WTC11 (cell line): ENCODE measurements around the gene PDIA6. TPM values are rescaled to one million over a fixed set of nuclear protein-coding genes. Genes with fewer than 3 reads are reported as not detected.

Source experiments
- ATAC-seq: fragments of 200-7000 bp; cut with Tn5 transposase; 2 replicates; pipeline ENCODE4 v1.10.0; 2021; ENCODE audit warnings: mild to moderate bottlenecking, moderate library complexity
- CTCF ChIA-PET: fragments of 300-600 bp; sonication (Branson Sonifier 250); formaldehyde crosslinking; loops from one replicate; lab custom pipeline; 2021; ENCODE audit warnings: antibody characterized with exemption; lab: Charles Lee
- POLR2A ChIA-PET: fragments of 350-600 bp; sonication (Branson Sonifier 250); formaldehyde crosslinking; loops from one replicate; lab custom pipeline; 2021; ENCODE audit warnings: antibody characterized with exemption; lab: Charles Lee
- DNase-seq: peaks from one replicate; pipeline ENCODE4 v3.0.0; 2021; ENCODE audit warnings: low spot score
- H3K27ac Mint-ChIP-seq: 2 replicates; pipeline ENCODE4 v1.8.0; 2021; ENCODE audit warnings: mixed read lengths
- H3K27me3 Mint-ChIP-seq: 2 replicates; pipeline ENCODE4 v1.8.0; 2021; ENCODE audit warnings: low read depth, mild to moderate bottlenecking, moderate library complexity, mixed read lengths
- H3K36me3 Mint-ChIP-seq: 2 replicates; pipeline ENCODE4 v1.8.0; 2021; ENCODE audit warnings: mixed read lengths
- H3K4me1 Mint-ChIP-seq: 2 replicates; pipeline ENCODE4 v1.8.0; 2022; ENCODE audit warnings: mixed read lengths
- H3K4me3 Mint-ChIP-seq: 2 replicates; pipeline ENCODE4 v1.8.0; 2021; ENCODE audit warnings: mild to moderate bottlenecking, moderate library complexity, mixed read lengths
- H3K9me3 Mint-ChIP-seq: 2 replicates; pipeline ENCODE4 v1.8.0; 2021; ENCODE audit warnings: mixed read lengths
- ATF3 ChIP-seq: sonication (generic); formaldehyde crosslinking; conservative IDR thresholded peaks from 2 replicates; pipeline ENCODE4 v1.8.1; 2022; ENCODE audit warnings: mild to moderate bottlenecking, missing genetic modification reagents
- CBFB ChIP-seq: sonication (generic); formaldehyde crosslinking; IDR thresholded peaks from 2 replicates; pipeline ENCODE4 v1.8.1; 2022; ENCODE audit warnings: mild to moderate bottlenecking, low read depth, missing genetic modification reagents
- CDX4 ChIP-seq: fragments of 250-450 bp; sonication (Bioruptor Pico); IDR thresholded peaks from 2 replicates; pipeline ENCODE4 v1.9.0; 2021; ENCODE audit warnings: moderate library complexity, mild to moderate bottlenecking, inconsistent platforms, borderline replicate concordance
- CREB1 ChIP-seq: sonication (generic); formaldehyde crosslinking; IDR thresholded peaks from 2 replicates; pipeline ENCODE4 v1.8.0; 2023; ENCODE audit warnings: mild to moderate bottlenecking, missing genetic modification reagents
- EMX1 ChIP-seq: fragments of 250-450 bp; sonication (Bioruptor Pico); IDR thresholded peaks from 2 replicates; pipeline ENCODE4 v1.8.0; 2021; ENCODE audit warnings: mild to moderate bottlenecking
- ERG ChIP-seq: fragments of 250-450 bp; sonication (Bioruptor Pico); IDR thresholded peaks from 2 replicates; pipeline ENCODE4 v1.8.0; 2021; ENCODE audit warnings: mild to moderate bottlenecking
- ESRRA ChIP-seq: sonication (generic); formaldehyde crosslinking; IDR thresholded peaks from 2 replicates; pipeline ENCODE4 v1.8.1; 2022; ENCODE audit warnings: mild to moderate bottlenecking, missing genetic modification reagents, borderline replicate concordance
- FOXJ3 ChIP-seq: sonication (generic); formaldehyde crosslinking; IDR thresholded peaks from 2 replicates; pipeline ENCODE4 v1.9.0; 2021; ENCODE audit warnings: missing genetic modification reagents, mild to moderate bottlenecking, borderline replicate concordance
- FOXP1 ChIP-seq: sonication (generic); formaldehyde crosslinking; IDR thresholded peaks from 2 replicates; pipeline ENCODE4 v1.8.0; 2022; ENCODE audit warnings: missing genetic modification reagents, mild to moderate bottlenecking, moderate library complexity, borderline replicate concordance
- HMGA2 ChIP-seq: fragments of 250-450 bp; sonication (Bioruptor Pico); IDR thresholded peaks from 2 replicates; pipeline ENCODE4 v1.4.0; 2021; ENCODE audit warnings: mild to moderate bottlenecking, moderate library complexity
- KAT7 ChIP-seq: sonication (generic); formaldehyde crosslinking; IDR thresholded peaks from 2 replicates; pipeline ENCODE4 v1.8.1; 2023; ENCODE audit warnings: missing genetic modification reagents, mild to moderate bottlenecking, borderline replicate concordance
- NFYB ChIP-seq: sonication (generic); formaldehyde crosslinking; conservative IDR thresholded peaks from 2 replicates; pipeline ENCODE4 v1.8.0; 2022; ENCODE audit warnings: low read depth, missing genetic modification reagents
- SOX15 ChIP-seq: fragments of 250-450 bp; sonication (Bioruptor Pico); IDR thresholded peaks from 2 replicates; pipeline ENCODE4 v1.9.0; 2021; ENCODE audit warnings: mild to moderate bottlenecking
- ZBTB21 ChIP-seq: sonication (generic); formaldehyde crosslinking; IDR thresholded peaks from 2 replicates; pipeline ENCODE4 v1.8.1; 2023; ENCODE audit warnings: mild to moderate bottlenecking, missing genetic modification reagents, borderline replicate concordance
- ZNF219 ChIP-seq: sonication (generic); formaldehyde crosslinking; IDR thresholded peaks from 2 replicates; pipeline ENCODE4 v1.8.0; 2023; ENCODE audit warnings: missing genetic modification reagents, mild to moderate bottlenecking, borderline replicate concordance
- ZNF416 ChIP-seq: fragments of 250-450 bp; sonication (Bioruptor Pico); IDR thresholded peaks from 2 replicates; pipeline ENCODE4 v1.9.0; 2021; ENCODE audit warnings: mild to moderate bottlenecking, inconsistent platforms
- ZNF425 ChIP-seq: fragments of 250-450 bp; sonication (Bioruptor Pico); conservative IDR thresholded peaks from 2 replicates; pipeline ENCODE4 v1.9.0; 2021; ENCODE audit warnings: mild to moderate bottlenecking
- total RNA-seq: library from RNA; stranded (reverse); gene quantifications from 3 replicates; pipeline ENCODE4 v1.2.3, GENCODE V29; 2021
- TF ChIP-seq, protein P1 (sequence below): sonication (generic); formaldehyde crosslinking; IDR thresholded peaks from 2 replicates; pipeline ENCODE4 v1.8.1; 2023; ENCODE audit warnings: mild to moderate bottlenecking, missing genetic modification reagents, moderate library complexity
- TF ChIP-seq, protein P2 (sequence below): sonication (generic); formaldehyde crosslinking; IDR thresholded peaks from 2 replicates; pipeline ENCODE4 v1.8.1; 2022; ENCODE audit warnings: missing genetic modification reagents, borderline replicate concordance

Gene PDIA6
- total RNA-seq, 1 experiment from 2014 or later = 331 TPM

DNA sequence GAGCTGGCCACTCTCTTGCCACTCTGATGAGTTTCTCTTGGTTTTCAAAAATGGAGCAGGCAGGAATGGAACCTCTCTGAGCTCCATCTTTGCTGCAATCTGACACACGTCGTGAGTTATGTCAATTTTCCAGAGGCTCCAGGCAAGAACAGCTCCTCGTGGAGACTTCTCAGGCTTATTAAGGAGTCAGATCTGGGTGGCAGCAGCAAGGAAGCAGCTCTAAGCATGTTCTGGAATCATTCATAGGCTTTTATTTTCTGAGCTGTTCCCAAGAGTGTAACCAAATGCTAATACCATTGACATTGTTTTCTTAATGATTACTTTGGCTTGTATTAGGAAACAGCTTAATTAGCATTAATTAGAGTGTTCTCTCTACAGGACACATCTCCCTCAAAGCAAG lies 26.1 kb upstream of the PDIA6 start:
- Mint-ChIP-seq H3K27ac (no peak overlapping the region), H3K4me3 (no peak overlapping the region), H3K27me3 (peaks cover 8% of the 10 kb centered on the region), H3K9me3 (peaks cover 25% of the 10 kb centered on the region)
- POLR2A ChIA-PET = no interaction called here
- ATAC-seq = no peak
- TF ChIP-seq ZNF425 (CRISPR knock-in tag) (no peak), FOXP1 (CRISPR knock-in tag) (no peak), FOXJ3 (CRISPR knock-in tag) (no peak), ZNF219 (no peak), CBFB (CRISPR knock-in tag) (no peak), CDX4 (CRISPR knock-in tag) (no peak), ATF3 (CRISPR knock-in tag) (no peak), ZBTB21 (no peak), ZNF416 (CRISPR knock-in tag) (no peak), ESRRA (CRISPR knock-in tag) (no peak), SOX15 (CRISPR knock-in tag) (no peak), EMX1 (CRISPR knock-in tag) (no peak), KAT7 (no peak), ERG (CRISPR knock-in tag) (no peak), CREB1 (no peak), HMGA2 (CRISPR knock-in tag) (no peak), NFYB (CRISPR knock-in tag) (no peak)
- TF ChIP-seq, protein P1, sequence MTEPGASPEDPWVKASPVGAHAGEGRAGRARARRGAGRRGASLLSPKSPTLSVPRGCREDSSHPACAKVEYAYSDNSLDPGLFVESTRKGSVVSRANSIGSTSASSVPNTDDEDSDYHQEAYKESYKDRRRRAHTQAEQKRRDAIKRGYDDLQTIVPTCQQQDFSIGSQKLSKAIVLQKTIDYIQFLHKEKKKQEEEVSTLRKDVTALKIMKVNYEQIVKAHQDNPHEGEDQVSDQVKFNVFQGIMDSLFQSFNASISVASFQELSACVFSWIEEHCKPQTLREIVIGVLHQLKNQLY (CRISPR knock-in tag) = no peak
- TF ChIP-seq, protein P2, sequence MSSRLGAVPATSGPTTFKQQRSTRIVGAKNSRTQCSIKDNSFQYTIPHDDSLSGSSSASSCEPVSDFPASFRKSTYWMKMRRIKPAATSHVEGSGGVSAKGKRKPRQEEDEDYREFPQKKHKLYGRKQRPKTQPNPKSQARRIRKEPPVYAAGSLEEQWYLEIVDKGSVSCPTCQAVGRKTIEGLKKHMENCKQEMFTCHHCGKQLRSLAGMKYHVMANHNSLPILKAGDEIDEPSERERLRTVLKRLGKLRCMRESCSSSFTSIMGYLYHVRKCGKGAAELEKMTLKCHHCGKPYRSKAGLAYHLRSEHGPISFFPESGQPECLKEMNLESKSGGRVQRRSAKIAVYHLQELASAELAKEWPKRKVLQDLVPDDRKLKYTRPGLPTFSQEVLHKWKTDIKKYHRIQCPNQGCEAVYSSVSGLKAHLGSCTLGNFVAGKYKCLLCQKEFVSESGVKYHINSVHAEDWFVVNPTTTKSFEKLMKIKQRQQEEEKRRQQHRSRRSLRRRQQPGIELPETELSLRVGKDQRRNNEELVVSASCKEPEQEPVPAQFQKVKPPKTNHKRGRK (CRISPR knock-in tag) = no peak
- TF ChIP-seq, all 79 proteins: peak for 0
- Mint-ChIP-seq H3K36me3 (peaks cover 12% of the 10 kb centered on the region), H3K4me1 (peaks cover 5% of the 10 kb centered on the region)
- CTCF ChIA-PET = interaction anchor here (1.0 to 4.7 kb wide), 3 partner anchors 73 to 294 kb away, joined by 4 to 58 read pairs (median 11); partner anchors contain the start of gene KCNF1
- no peak for DNase-seq
